Body of pancreas (tissue), 4 donors: ENCODE measurements around the gene SRPRB.

ENCODE experiments used
- CTCF ChIP-seq, 7 experiments: fragments of 450-650 bp in 4 of 7; fragments of 200-600 bp in 3 of 7; sonication (generic) in 3 of 7; IDR thresholded peaks; one replicate each; pipeline ENCODE4 v1.5.1; 2016 to 2019; ENCODE audit warnings: antibody characterized with exemption in 7 of 7
- POLR2A ChIP-seq, 3 donors: fragments of 450-650 bp; IDR thresholded peaks; one replicate each; pipeline ENCODE4 v1.6.1; 2016; ENCODE audit warnings: antibody characterized with exemption in 3 of 3, mild to moderate bottlenecking in 2 of 3

- TF ChIP-seq CTCF (IDR thresholded peaks at IDR 0.05) (no peak), POLR2A (IDR thresholded peaks at IDR 0.05) (no peak)
Measured at GRCh38 chr3:133851266-133851906, 45.8 kb downstream of the SRPRB start.
